H9 (cell line): Measurements from ENCODE around the gene ARMC5. TPM values are rescaled to one million over a fixed set of nuclear protein-coding genes. Genes with fewer than 3 reads are reported as not detected.

ENCODE experiments used
- DNase-seq: peaks from one replicate; pipeline ENCODE4 v3.0.0-alpha.2; 2017
- H2AFZ ChIP-seq: one replicate; pipeline ENCODE4 v1.6.1; 2013; ENCODE audit warnings: mild to moderate bottlenecking, low read length, control low read depth, moderate library complexity
- H2AK5ac ChIP-seq: 2 replicates; pipeline ENCODE4 v1.6.1; 2013; ENCODE audit warnings: low read length, control low read depth, mixed read lengths; ENCODE audit not compliant: insufficient read length
- H2BK120ac ChIP-seq: one replicate; pipeline ENCODE4 v1.6.1; 2013; ENCODE audit warnings: low read depth, mild to moderate bottlenecking, low read length, control low read depth, inconsistent platforms; ENCODE audit not compliant: poor library complexity, severe bottlenecking
- H2BK12ac ChIP-seq: 2 replicates; pipeline ENCODE4 v1.6.1; 2013; ENCODE audit warnings: low read length, control low read depth, mixed read lengths, low read depth; ENCODE audit not compliant: insufficient read length
- H2BK15ac ChIP-seq: 2 replicates; pipeline ENCODE4 v1.6.1; 2013; ENCODE audit warnings: low read depth, low read length, control low read depth
- H2BK20ac ChIP-seq: one replicate; pipeline ENCODE4 v1.6.1; 2013; ENCODE audit warnings: low read depth, mild to moderate bottlenecking, low read length, control low read depth, inconsistent platforms; ENCODE audit not compliant: poor library complexity, severe bottlenecking
- H2BK5ac ChIP-seq: 2 replicates; pipeline ENCODE4 v1.6.1; 2013; ENCODE audit warnings: low read length, control low read depth, mixed read lengths; ENCODE audit not compliant: insufficient read length
- H3K14ac ChIP-seq: 2 replicates; pipeline ENCODE4 v1.6.1; 2013; ENCODE audit warnings: low read length, control low read depth; ENCODE audit not compliant: insufficient read depth
- H3K18ac ChIP-seq: 2 replicates; pipeline ENCODE4 v1.6.1; 2013; ENCODE audit warnings: low read depth, mild to moderate bottlenecking, mixed read lengths, low read length, control low read depth; ENCODE audit not compliant: insufficient read length
- H3K23ac ChIP-seq: 2 replicates; pipeline ENCODE4 v1.6.1; 2013; ENCODE audit warnings: low read length, control low read depth, mixed read lengths, low read depth; ENCODE audit not compliant: insufficient read length
- H3K23me2 ChIP-seq: 2 replicates; pipeline ENCODE4 v1.6.1; 2013; ENCODE audit warnings: low read depth, mild to moderate bottlenecking, mixed read lengths, low read length, control low read depth; ENCODE audit not compliant: insufficient read length, poor library complexity, severe bottlenecking
- H3K27ac ChIP-seq: 2 replicates; pipeline ENCODE4 v1.5.1; 2013; ENCODE audit warnings: low read length, control low read depth, mixed read lengths, low read depth; ENCODE audit not compliant: insufficient read length
- H3K27me3 ChIP-seq: 2 replicates; pipeline ENCODE4 v1.6.1; 2013; ENCODE audit warnings: low read length, control low read depth, inconsistent platforms; ENCODE audit not compliant: insufficient read depth
- H3K4ac ChIP-seq: 2 replicates; pipeline ENCODE4 v1.6.1; 2013; ENCODE audit warnings: low read depth, mild to moderate bottlenecking, control low read depth, inconsistent platforms, low read length, moderate library complexity
- H3K4me1 ChIP-seq: 2 replicates; pipeline ENCODE4 v1.6.1; 2013; ENCODE audit warnings: low read length, control low read depth, inconsistent platforms; ENCODE audit not compliant: insufficient read depth
- H3K4me2 ChIP-seq: 2 replicates; pipeline ENCODE4 v1.6.1; 2013; ENCODE audit warnings: low read length, control low read depth, mixed read lengths; ENCODE audit not compliant: insufficient read length, insufficient read depth
- H3K56ac ChIP-seq: 2 replicates; pipeline ENCODE4 v1.6.1; 2013; ENCODE audit warnings: low read depth, mild to moderate bottlenecking, mixed read lengths, low read length, control low read depth; ENCODE audit not compliant: insufficient read length
- H3K79me1 ChIP-seq: 2 replicates; pipeline ENCODE4 v1.6.1; 2013; ENCODE audit warnings: low read depth, mild to moderate bottlenecking, moderate library complexity, low read length, control low read depth, inconsistent platforms; ENCODE audit not compliant: insufficient read depth, poor library complexity, severe bottlenecking
- H3K79me2 ChIP-seq: 2 replicates; pipeline ENCODE4 v1.6.1; 2013; ENCODE audit warnings: low read length, control low read depth, inconsistent platforms; ENCODE audit not compliant: insufficient read depth
- H3K9ac ChIP-seq: 2 replicates; pipeline ENCODE4 v1.6.1; 2013; ENCODE audit warnings: low read length, control low read depth, mixed read lengths; ENCODE audit not compliant: insufficient read length; ENCODE audit errors: extremely low read depth
- H3K9me3 ChIP-seq: one replicate; pipeline ENCODE4 v1.6.1; 2013; ENCODE audit warnings: low read depth, low read length, inconsistent platforms; ENCODE audit not compliant: control insufficient read depth
- H3T11ph ChIP-seq: one replicate; pipeline ENCODE4 v1.6.1; 2013; ENCODE audit warnings: mild to moderate bottlenecking, low read length, control low read depth, inconsistent platforms
- H4K20me1 ChIP-seq: one replicate; pipeline ENCODE4 v1.6.1; 2013; ENCODE audit not compliant: control insufficient read depth, insufficient read length, insufficient read depth
- H4K5ac ChIP-seq: 2 replicates; pipeline ENCODE4 v1.6.1; 2013; ENCODE audit warnings: low read depth, mild to moderate bottlenecking, mixed read lengths, low read length, control low read depth; ENCODE audit not compliant: insufficient read length
- H4K8ac ChIP-seq: replicated peaks from 2 replicates; pipeline ENCODE4 v1.6.1; 2013; ENCODE audit warnings: low read length, control low read depth, mixed read lengths, low read depth; ENCODE audit not compliant: insufficient read length
- H4K91ac ChIP-seq: 2 replicates; pipeline ENCODE4 v1.6.1; 2013; ENCODE audit warnings: low read depth, mild to moderate bottlenecking, moderate library complexity, mixed read lengths, low read length, control low read depth; ENCODE audit not compliant: insufficient read length
- H3K27ac Mint-ChIP-seq, 3 experiments: 2 replicates in 2 of 3; 3 replicates in 1 of 3; pipeline ENCODE4 v1.8.0; 2020 to 2021; ENCODE audit warnings: mixed read lengths in 3 of 3, mild to moderate bottlenecking in 1 of 3, moderate library complexity in 1 of 3
- H3K27me3 Mint-ChIP-seq: 2 replicates; pipeline ENCODE4 v1.8.0; 2021; ENCODE audit warnings: low read depth, mild to moderate bottlenecking, moderate library complexity, mixed read lengths
- H3K36me3 Mint-ChIP-seq, 3 experiments: 2 replicates in 2 of 3; 3 replicates in 1 of 3; pipeline ENCODE4 v1.8.0; 2020 to 2021; ENCODE audit warnings: low read depth in 3 of 3, mixed read lengths in 3 of 3; ENCODE audit not compliant: insufficient read depth in 1 of 3
- H3K4me1 Mint-ChIP-seq, 2 experiments: 2 replicates each; pipeline ENCODE4 v1.8.0; 2020; ENCODE audit warnings: mixed read lengths in 2 of 2
- H3K4me3 Mint-ChIP-seq, 2 experiments: 2 replicates in 1 of 2; 3 replicates in 1 of 2; pipeline ENCODE4 v1.8.0; 2020 to 2021; ENCODE audit warnings: mild to moderate bottlenecking in 2 of 2, mixed read lengths in 2 of 2, moderate library complexity in 1 of 2
- H3K9me3 Mint-ChIP-seq, 2 experiments: 2 replicates in 1 of 2; 3 replicates in 1 of 2; pipeline ENCODE4 v1.8.0; 2020; ENCODE audit warnings: mild to moderate bottlenecking in 2 of 2, mixed read lengths in 2 of 2, moderate library complexity in 1 of 2
- CTCF ChIP-seq: fragments of 200-600 bp; sonication (generic); conservative IDR thresholded peaks from 3 replicates; pipeline ENCODE4 v1.8.0; 2021; ENCODE audit warnings: antibody characterized with exemption, mild to moderate bottlenecking
- WGBS: extraction: QIAGEN DNeasy Blood & Tissue Kit; methylation state at CpG from one replicate; pipeline ENCODE4 v1.1.7; 2013; ENCODE audit warnings: missing lambda C conversion rate, low lambda C conversion rate, mixed read lengths; ENCODE audit not compliant: insufficient read length; ENCODE audit errors: extremely low coverage; 5-methylcytosine and 5-hydroxymethylcytosine counted together
- total RNA-seq: library from RNA; stranded (reverse); gene quantifications from 2 replicates; pipeline ENCODE4 v1.2.1, GENCODE V29; 2021

ARMC5 gene
- total RNA-seq, 1 experiment from 2014 or later = 18.7 TPM

DNA sequence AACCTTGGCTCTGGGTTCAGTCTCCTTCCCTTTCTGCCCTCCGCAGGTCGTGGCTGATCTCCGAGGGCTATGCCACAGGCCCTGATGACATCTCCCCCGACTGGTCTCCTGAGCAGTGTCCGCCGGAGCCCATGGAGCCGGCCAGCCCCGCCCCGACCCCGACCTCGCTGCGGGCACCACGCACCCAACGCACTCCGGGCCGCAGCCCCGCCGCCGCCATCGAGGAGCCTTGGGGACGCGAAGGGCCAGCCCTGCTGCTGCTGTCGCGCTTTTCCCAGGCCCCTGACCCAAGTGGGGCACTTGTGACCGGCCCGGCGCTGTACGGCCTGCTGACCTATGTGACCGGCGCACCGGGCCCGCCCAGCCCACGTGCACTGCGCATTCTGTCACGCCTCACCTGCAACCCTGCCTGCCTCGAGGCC, 5.1 kb downstream of the ARMC5 start:
- Histone ChIP-seq H3K18ac (no peak overlapping the region), H3K4me2 (no peak overlapping the region), H3K79me2 (no peaks in the 10 kb centered on the region), H3K23ac (no peak overlapping the region), H3K27me3 (no peaks in the 10 kb centered on the region), H4K8ac (no peak overlapping the region), H2BK20ac (no peak overlapping the region), H3K9ac (no peak overlapping the region), H3K4ac (no peak overlapping the region), H3T11ph (no peak overlapping the region), H3K23me2 (no peaks in the 10 kb centered on the region), H2AFZ (no peak overlapping the region), H2BK120ac (no peak overlapping the region), H2BK15ac (no peak overlapping the region), H2BK5ac (no peak overlapping the region), H3K9me3 (no peaks in the 10 kb centered on the region), H4K5ac (no peak overlapping the region), H4K20me1 (no peaks in the 10 kb centered on the region), H2AK5ac (no peak overlapping the region), H3K79me1 (no peaks in the 10 kb centered on the region), H3K27ac (no peak overlapping the region), H3K4me1 (no peaks in the 10 kb centered on the region), H2BK12ac (no peak overlapping the region), H4K91ac (no peak overlapping the region), H3K56ac (no peak overlapping the region), H3K14ac (no peak overlapping the region)
- Mint-ChIP-seq H3K36me3 (peaks cover 3 to 34% (median 29%) of the 10 kb centered on the region in 3 experiments), H3K4me1 (peaks cover 2 to 5% of the 10 kb centered on the region in 2 experiments; a peak in 2 of 4 replicates), H3K9me3 (peaks cover 0 to 2% of the 10 kb centered on the region in 2 experiments; a peak in 1 of 5 replicates), H3K4me3 (no peak overlapping the region), H3K27ac (no peak overlapping the region), H3K27me3 (no peaks in the 10 kb centered on the region; the same call in 1 of the 2 replicates)
- no CpG with 5 or more reads among the region's 36 CpGs for WGBS
- no peak for TF ChIP-seq CTCF
- DNase-seq = no peak
